H9 (cell line): ENCODE measurements around the gene MARCHF9. TPM values are rescaled to one million over a fixed set of nuclear protein-coding genes. Genes with fewer than 3 reads are reported as not detected.

ENCODE experiments used
- DNase-seq: peaks from one replicate; pipeline ENCODE4 v3.0.0-alpha.2; 2017
- H2AFZ ChIP-seq: one replicate; pipeline ENCODE4 v1.6.1; 2013; ENCODE audit warnings: mild to moderate bottlenecking, low read length, control low read depth, moderate library complexity
- H2AK5ac ChIP-seq: 2 replicates; pipeline ENCODE4 v1.6.1; 2013; ENCODE audit warnings: low read length, control low read depth, mixed read lengths; ENCODE audit not compliant: insufficient read length
- H2BK120ac ChIP-seq: one replicate; pipeline ENCODE4 v1.6.1; 2013; ENCODE audit warnings: low read depth, mild to moderate bottlenecking, low read length, control low read depth, inconsistent platforms; ENCODE audit not compliant: poor library complexity, severe bottlenecking
- H2BK12ac ChIP-seq: 2 replicates; pipeline ENCODE4 v1.6.1; 2013; ENCODE audit warnings: low read length, control low read depth, mixed read lengths, low read depth; ENCODE audit not compliant: insufficient read length
- H2BK15ac ChIP-seq: 2 replicates; pipeline ENCODE4 v1.6.1; 2013; ENCODE audit warnings: low read depth, low read length, control low read depth
- H2BK20ac ChIP-seq: one replicate; pipeline ENCODE4 v1.6.1; 2013; ENCODE audit warnings: low read depth, mild to moderate bottlenecking, low read length, control low read depth, inconsistent platforms; ENCODE audit not compliant: poor library complexity, severe bottlenecking
- H2BK5ac ChIP-seq: 2 replicates; pipeline ENCODE4 v1.6.1; 2013; ENCODE audit warnings: low read length, control low read depth, mixed read lengths; ENCODE audit not compliant: insufficient read length
- H3K14ac ChIP-seq: 2 replicates; pipeline ENCODE4 v1.6.1; 2013; ENCODE audit warnings: low read length, control low read depth; ENCODE audit not compliant: insufficient read depth
- H3K18ac ChIP-seq: 2 replicates; pipeline ENCODE4 v1.6.1; 2013; ENCODE audit warnings: low read depth, mild to moderate bottlenecking, mixed read lengths, low read length, control low read depth; ENCODE audit not compliant: insufficient read length
- H3K23ac ChIP-seq: 2 replicates; pipeline ENCODE4 v1.6.1; 2013; ENCODE audit warnings: low read length, control low read depth, mixed read lengths, low read depth; ENCODE audit not compliant: insufficient read length
- H3K23me2 ChIP-seq: 2 replicates; pipeline ENCODE4 v1.6.1; 2013; ENCODE audit warnings: low read depth, mild to moderate bottlenecking, mixed read lengths, low read length, control low read depth; ENCODE audit not compliant: insufficient read length, poor library complexity, severe bottlenecking
- H3K27ac ChIP-seq: 2 replicates; pipeline ENCODE4 v1.5.1; 2013; ENCODE audit warnings: low read length, control low read depth, mixed read lengths, low read depth; ENCODE audit not compliant: insufficient read length
- H3K27me3 ChIP-seq: 2 replicates; pipeline ENCODE4 v1.6.1; 2013; ENCODE audit warnings: low read length, control low read depth, inconsistent platforms; ENCODE audit not compliant: insufficient read depth
- H3K4ac ChIP-seq: 2 replicates; pipeline ENCODE4 v1.6.1; 2013; ENCODE audit warnings: low read depth, mild to moderate bottlenecking, control low read depth, inconsistent platforms, low read length, moderate library complexity
- H3K4me1 ChIP-seq: 2 replicates; pipeline ENCODE4 v1.6.1; 2013; ENCODE audit warnings: low read length, control low read depth, inconsistent platforms; ENCODE audit not compliant: insufficient read depth
- H3K4me2 ChIP-seq: 2 replicates; pipeline ENCODE4 v1.6.1; 2013; ENCODE audit warnings: low read length, control low read depth, mixed read lengths; ENCODE audit not compliant: insufficient read length, insufficient read depth
- H3K56ac ChIP-seq: 2 replicates; pipeline ENCODE4 v1.6.1; 2013; ENCODE audit warnings: low read depth, mild to moderate bottlenecking, mixed read lengths, low read length, control low read depth; ENCODE audit not compliant: insufficient read length
- H3K79me1 ChIP-seq: 2 replicates; pipeline ENCODE4 v1.6.1; 2013; ENCODE audit warnings: low read depth, mild to moderate bottlenecking, moderate library complexity, low read length, control low read depth, inconsistent platforms; ENCODE audit not compliant: insufficient read depth, poor library complexity, severe bottlenecking
- H3K79me2 ChIP-seq: 2 replicates; pipeline ENCODE4 v1.6.1; 2013; ENCODE audit warnings: low read length, control low read depth, inconsistent platforms; ENCODE audit not compliant: insufficient read depth
- H3K9ac ChIP-seq: 2 replicates; pipeline ENCODE4 v1.6.1; 2013; ENCODE audit warnings: low read length, control low read depth, mixed read lengths; ENCODE audit not compliant: insufficient read length; ENCODE audit errors: extremely low read depth
- H3K9me3 ChIP-seq: one replicate; pipeline ENCODE4 v1.6.1; 2013; ENCODE audit warnings: low read depth, low read length, inconsistent platforms; ENCODE audit not compliant: control insufficient read depth
- H3T11ph ChIP-seq: one replicate; pipeline ENCODE4 v1.6.1; 2013; ENCODE audit warnings: mild to moderate bottlenecking, low read length, control low read depth, inconsistent platforms
- H4K20me1 ChIP-seq: one replicate; pipeline ENCODE4 v1.6.1; 2013; ENCODE audit not compliant: control insufficient read depth, insufficient read length, insufficient read depth
- H4K5ac ChIP-seq: 2 replicates; pipeline ENCODE4 v1.6.1; 2013; ENCODE audit warnings: low read depth, mild to moderate bottlenecking, mixed read lengths, low read length, control low read depth; ENCODE audit not compliant: insufficient read length
- H4K8ac ChIP-seq: replicated peaks from 2 replicates; pipeline ENCODE4 v1.6.1; 2013; ENCODE audit warnings: low read length, control low read depth, mixed read lengths, low read depth; ENCODE audit not compliant: insufficient read length
- H4K91ac ChIP-seq: 2 replicates; pipeline ENCODE4 v1.6.1; 2013; ENCODE audit warnings: low read depth, mild to moderate bottlenecking, moderate library complexity, mixed read lengths, low read length, control low read depth; ENCODE audit not compliant: insufficient read length
- H3K27ac Mint-ChIP-seq, 3 experiments: 2 replicates in 2 of 3; 3 replicates in 1 of 3; pipeline ENCODE4 v1.8.0; 2020 to 2021; ENCODE audit warnings: mixed read lengths in 3 of 3, mild to moderate bottlenecking in 1 of 3, moderate library complexity in 1 of 3
- H3K27me3 Mint-ChIP-seq: 2 replicates; pipeline ENCODE4 v1.8.0; 2021; ENCODE audit warnings: low read depth, mild to moderate bottlenecking, moderate library complexity, mixed read lengths
- H3K36me3 Mint-ChIP-seq, 3 experiments: 2 replicates in 2 of 3; 3 replicates in 1 of 3; pipeline ENCODE4 v1.8.0; 2020 to 2021; ENCODE audit warnings: low read depth in 3 of 3, mixed read lengths in 3 of 3; ENCODE audit not compliant: insufficient read depth in 1 of 3
- H3K4me1 Mint-ChIP-seq, 2 experiments: 2 replicates each; pipeline ENCODE4 v1.8.0; 2020; ENCODE audit warnings: mixed read lengths in 2 of 2
- H3K4me3 Mint-ChIP-seq, 2 experiments: 2 replicates in 1 of 2; 3 replicates in 1 of 2; pipeline ENCODE4 v1.8.0; 2020 to 2021; ENCODE audit warnings: mild to moderate bottlenecking in 2 of 2, mixed read lengths in 2 of 2, moderate library complexity in 1 of 2
- H3K9me3 Mint-ChIP-seq, 2 experiments: 2 replicates in 1 of 2; 3 replicates in 1 of 2; pipeline ENCODE4 v1.8.0; 2020; ENCODE audit warnings: mild to moderate bottlenecking in 2 of 2, mixed read lengths in 2 of 2, moderate library complexity in 1 of 2
- CTCF ChIP-seq: fragments of 200-600 bp; sonication (generic); conservative IDR thresholded peaks from 3 replicates; pipeline ENCODE4 v1.8.0; 2021; ENCODE audit warnings: antibody characterized with exemption, mild to moderate bottlenecking
- WGBS: extraction: QIAGEN DNeasy Blood & Tissue Kit; methylation state at CpG from one replicate; pipeline ENCODE4 v1.1.7; 2013; ENCODE audit warnings: missing lambda C conversion rate, low lambda C conversion rate, mixed read lengths; ENCODE audit not compliant: insufficient read length; ENCODE audit errors: extremely low coverage; 5-methylcytosine and 5-hydroxymethylcytosine counted together
- total RNA-seq: library from RNA; stranded (reverse); gene quantifications from 2 replicates; pipeline ENCODE4 v1.2.1, GENCODE V29; 2021

The MARCHF9 gene
- total RNA-seq, 1 experiment from 2014 or later: 20.5 TPM

- no peaks in the 10 kb centered on the region for H3K79me1 ChIP-seq
- no peak overlapping the region for H3K9ac ChIP-seq
- H3K4me3 Mint-ChIP-seq: peak overlapping the region; percentile 57 to 75; a peak in 4 of 5 replicates
- H3T11ph ChIP-seq: no peak overlapping the region
- H3K4me2 ChIP-seq: peak overlapping the region; percentile 80
- peaks cover 25% of the 10 kb centered on the region for H3K23me2 ChIP-seq
- no peaks in the 10 kb centered on the region for H3K9me3 ChIP-seq
- H2AK5ac ChIP-seq: no peak overlapping the region
- H3K23ac ChIP-seq: no peak overlapping the region
- H2BK5ac ChIP-seq: no peak overlapping the region
- no peak overlapping the region for H3K56ac ChIP-seq
- no peak overlapping the region for H3K27ac Mint-ChIP-seq
- no CpG with 5 or more reads among the region's 6 CpGs for WGBS
- H2AFZ ChIP-seq: no peak overlapping the region
- H3K36me3 Mint-ChIP-seq: peaks cover 5 to 18% (median 10%) of the 10 kb centered on the region in 3 experiments; a peak in 6 of 7 replicates
- no peak overlapping the region for H2BK20ac ChIP-seq
- no peak overlapping the region for H3K4ac ChIP-seq
- H4K5ac ChIP-seq: no peak overlapping the region
- H4K8ac ChIP-seq: no peak overlapping the region
- no peaks in the 10 kb centered on the region for H4K20me1 ChIP-seq
- TF ChIP-seq CTCF: no peak
- no peaks in the 10 kb centered on the region for H3K9me3 Mint-ChIP-seq
- peaks cover 31% of the 10 kb centered on the region; the same call in 1 of the 2 replicates for H3K27me3 ChIP-seq
- H3K27ac ChIP-seq: no peak overlapping the region
- H2BK12ac ChIP-seq: no peak overlapping the region
- no peak overlapping the region for H2BK15ac ChIP-seq
- peaks cover 3% of the 10 kb centered on the region; the same call in 1 of the 2 replicates for H3K4me1 ChIP-seq
- no peak overlapping the region for H2BK120ac ChIP-seq
- H3K14ac ChIP-seq: no peak overlapping the region
- H3K27me3 Mint-ChIP-seq: peaks cover 48% of the 10 kb centered on the region
- DNase-seq: no peak
- H4K91ac ChIP-seq: no peak overlapping the region
- no peak overlapping the region for H3K18ac ChIP-seq
- no peaks in the 10 kb centered on the region for H3K79me2 ChIP-seq
- peaks cover 27 to 40% of the 10 kb centered on the region in 2 experiments for H3K4me1 Mint-ChIP-seq
Measured at GRCh38 chr12:57763881-57764661, 9.2 kb downstream of the MARCHF9 start.
